ENCODE measurements around the gene MTMR8. TPM values are rescaled to one million over a fixed set of nuclear protein-coding genes. Genes with fewer than 3 reads are reported as not detected.

Gene MTMR8
- total RNA-seq, 1 experiment from 2014 or later: 3.0 TPM

GRCh38 chrX:64230123-64230970 is 164.9 kb downstream of the MTMR8 start, which contains the start of gene ASB12:
TSS of gene ASB12 (minus strand) at chrX:64230607. CDS start at chrX:64225650, 4,957 bp downstream.
- intact Hi-C loops (cut with micrococcal nuclease; ENCODE audit: unreplicated experiment): no loop called here

DNA sequence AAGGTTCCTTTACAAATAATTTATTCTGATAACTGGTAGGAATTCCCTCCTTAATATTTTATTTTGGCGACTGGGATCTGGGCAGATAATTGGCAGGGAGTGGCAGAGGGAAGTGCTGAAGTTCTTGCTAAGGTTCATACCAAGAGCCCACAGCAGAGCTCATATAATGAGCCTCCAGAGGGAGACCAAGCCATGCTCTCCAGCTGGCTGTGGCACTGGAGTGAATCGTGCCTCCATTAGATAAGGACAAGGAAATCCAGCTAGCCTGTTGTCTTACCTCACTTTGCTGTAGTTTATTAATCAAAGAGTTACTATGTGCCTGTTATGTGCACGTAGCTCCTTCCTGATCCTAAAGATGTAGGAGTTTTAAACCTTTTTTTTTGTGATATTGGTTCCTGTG is 166.1 kb downstream of the MTMR8 start:
- Mint-ChIP-seq H3K4me1 (ENCODE audit: low read depth, unreplicated experiment) (no peaks in the 10 kb centered on the region), H3K27ac (ENCODE audit: unreplicated experiment) (no peak overlapping the region), H3K9me3 (ENCODE audit: low read depth, unreplicated experiment) (peaks cover 9% of the 10 kb centered on the region), H3K27me3 (ENCODE audit: unreplicated experiment) (no peaks in the 10 kb centered on the region), H3K36me3 (ENCODE audit: insufficient read depth, unreplicated experiment) (no peaks in the 10 kb centered on the region), H3K4me3 (ENCODE audit: low read depth, unreplicated experiment) (no peak overlapping the region)
- TF ChIP-seq CTCF (IDR thresholded peaks at IDR 0.05; ENCODE audit: unreplicated experiment): no peak
- CTCF ChIA-PET: no interaction called here
- no peak for DNase-seq
- BruUV-seq (replicated peaks): no TSS peak
- intact Hi-C loops (cut with micrococcal nuclease; ENCODE audit: unreplicated experiment): no loop called here

More at GRCh38 chrX:64230123-64230970, 164.9 kb downstream of the MTMR8 start, which contains the start of gene ASB12:
- H3K9me3 Mint-ChIP-seq (ENCODE audit: low read depth, unreplicated experiment): peaks cover 6% of the 10 kb centered on the region
- H3K27me3 Mint-ChIP-seq (ENCODE audit: unreplicated experiment): no peaks in the 10 kb centered on the region
- BruUV-seq (replicated peaks): no TSS peak
- no peak within 1 kb of the TSS for H3K4me3 Mint-ChIP-seq (ENCODE audit: low read depth, unreplicated experiment)
- H3K27ac Mint-ChIP-seq (ENCODE audit: unreplicated experiment): no peak within 1 kb of the TSS
- TF ChIP-seq CTCF (IDR thresholded peaks at IDR 0.05; ENCODE audit: unreplicated experiment): no peak
- CTCF ChIA-PET: no interaction called here
- no peaks in the 10 kb centered on the region for H3K4me1 Mint-ChIP-seq (ENCODE audit: low read depth, unreplicated experiment)
- no peaks in the 10 kb centered on the region for H3K36me3 Mint-ChIP-seq (ENCODE audit: insufficient read depth, unreplicated experiment)
- DNase-seq: no peak

Other genes with a start within 250 kb of the MTMR8 start
- 6.7 and 7.5 TPM in 2 replicates for gene AMER1, start 189.7 kb downstream of the MTMR8 start, total RNA-seq (2022)
- not detected in 2 replicates for gene ASB12, start 164.8 kb downstream of the MTMR8 start, total RNA-seq (2022)

All from Calu3 (cell line).